Adrenal gland (tissue), 12 donors: Measurements from ENCODE around the gene SLC34A1. TPM values are rescaled to one million over a fixed set of nuclear protein-coding genes. Genes with fewer than 3 reads are reported as not detected.
A peak's percentile ranks its signal among the peaks of the same experiment; 100 is the strongest.

ENCODE experiments used
- DNase-seq, 7 donors: peaks; one replicate each; pipeline ENCODE4 v3.0.0-alpha.2; 2019 to 2020
- H3K27ac ChIP-seq, 5 donors: fragments of 200-600 bp; sonication (generic) in 4 of 5; 1 replicate in 3 of 5; 2 replicates in 2 of 5; pipeline versions ENCODE4 v1.5.1 to v1.8.0; 2016 to 2020; ENCODE audit warnings: mild to moderate bottlenecking in 1 of 5
- H3K27me3 ChIP-seq: fragments of 200-600 bp; 2 replicates; pipeline ENCODE4 v1.8.0; 2021
- H3K36me3 ChIP-seq, 2 donors: fragments of 200-600 bp; replicated peaks in 1 of 2; 1 replicate in 1 of 2; 2 replicates in 1 of 2; pipeline versions ENCODE4 v1.5.1 to v1.8.0; 2018 to 2022
- H3K4me1 ChIP-seq, 2 donors: fragments of 200-600 bp; replicated peaks in 1 of 2; 1 replicate in 1 of 2; 2 replicates in 1 of 2; pipeline versions ENCODE4 v1.5.1 to v1.8.0; 2018 to 2021
- H3K4me3 ChIP-seq, 4 donors: fragments of 200-600 bp; sonication (generic) in 3 of 4; one replicate each; pipeline ENCODE4 v1.5.1; 2016 to 2018
- H3K9me3 ChIP-seq, 3 donors: fragments of 200-600 bp; sonication (generic) in 1 of 3; replicated peaks in 1 of 3; 1 replicate in 2 of 3; 2 replicates in 1 of 3; pipeline versions ENCODE4 v1.5.1 to v1.8.0; 2016 to 2021
- POLR2A ChIP-seq, 2 donors: fragments of 450-650 bp; IDR thresholded peaks; one replicate each; pipeline ENCODE4 v1.6.1; 2017; ENCODE audit warnings: antibody characterized with exemption in 2 of 2, mild to moderate bottlenecking in 2 of 2, moderate library complexity in 1 of 2
- WGBS, 4 donors: extraction: QIAGEN DNeasy Blood & Tissue Kit in 2 of 4; methylation state at CpG; one replicate each; pipeline versions ENCODE4 v1.1.5 to v1.1.7; 2013 to 2017; 5-methylcytosine and 5-hydroxymethylcytosine counted together
- intact Hi-C, 2 donors: fragments of 100-400 bp; cut with DNase I; formaldehyde crosslinking; loops; one replicate each; pipeline versions ENCODE4 v1.14.1 to v1.15.0; 2022 to 2023
- polyA plus RNA-seq, 3 donors: library from polyadenylated mRNA; stranded (reverse); fragments of 200-250 nt in 2 of 3; fragments of 350-450 nt in 1 of 3; fragmentation: Illumina TruSeq in 1 of 3; extraction: RNeasy Lipid Tissue Mini Kit (QIAGEN cat#74804) in 1 of 3; gene quantifications; one replicate each; pipeline ENCODE4 v1.2.3, GENCODE V29; 2013 to 2014
- total RNA-seq, 9 donors: library from RNA; depleted of rRNA in 4 of 9; stranded (reverse); fragments of >200 nt in 4 of 9; fragments of 120-200 nt in 1 of 9; fragmentation: NEBNext Ultra II Directional in 1 of 9; extraction: Animal tissue kit (Norgen Biotek cat#: 25700) in 1 of 9; gene quantifications; one replicate each; pipeline versions ENCODE4 v1.1.0 to v1.2.4, GENCODE V29; 2013 to 2023
- TF ChIP-seq, protein P1 (sequence below), 6 experiments: fragments of 450-650 bp in 4 of 6; fragments of 200-600 bp in 2 of 6; sonication (generic) in 1 of 6; IDR thresholded peaks; 1 replicate in 5 of 6; 2 replicates in 1 of 6; pipeline versions ENCODE4 v1.5.1 to v1.8.0; 2016 to 2021; ENCODE audit warnings: antibody characterized with exemption in 6 of 6, mild to moderate bottlenecking in 2 of 6, moderate library complexity in 1 of 6
- donor health status: healthy with polysubstance abuse.
- donor health status: Bipolar disorder and iron deficiency.
- donor health status: DM: yes; HTN: yes; CAD: no.
- donor health status: DM: no; HTN: no; CAD: no.
- donor health status: DM: no; HTN: no; CAD: no.
- donor health status: DM: yes; HTN: yes; CAD: no.

SLC34A1 gene
- total and polyA plus RNA-seq, 12 donors, result not detected

DNA sequence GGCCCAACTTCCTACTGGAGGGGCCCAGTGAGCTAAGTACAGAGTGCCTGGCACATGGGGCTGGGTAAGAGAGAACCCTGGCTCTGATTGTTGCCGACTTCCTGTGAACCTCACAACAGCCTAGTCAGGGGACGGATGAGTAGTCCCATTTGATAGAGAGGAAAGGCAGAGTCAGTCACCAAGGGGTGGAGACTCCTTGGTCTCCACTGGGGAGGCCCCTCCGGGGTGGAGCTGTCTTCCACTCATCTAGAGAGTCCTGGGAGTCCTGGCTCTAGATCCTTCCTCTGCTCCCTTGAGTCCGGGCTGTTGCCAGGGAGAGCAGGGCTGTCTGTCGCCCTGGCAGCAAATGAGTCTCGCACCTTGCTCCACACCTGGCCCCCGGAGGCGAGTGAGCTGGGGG lies 50.2 kb downstream of the SLC34A1 start:
- no peak for TF ChIP-seq POLR2A (IDR thresholded peaks at IDR 0.05)
- TF ChIP-seq, protein P1, sequence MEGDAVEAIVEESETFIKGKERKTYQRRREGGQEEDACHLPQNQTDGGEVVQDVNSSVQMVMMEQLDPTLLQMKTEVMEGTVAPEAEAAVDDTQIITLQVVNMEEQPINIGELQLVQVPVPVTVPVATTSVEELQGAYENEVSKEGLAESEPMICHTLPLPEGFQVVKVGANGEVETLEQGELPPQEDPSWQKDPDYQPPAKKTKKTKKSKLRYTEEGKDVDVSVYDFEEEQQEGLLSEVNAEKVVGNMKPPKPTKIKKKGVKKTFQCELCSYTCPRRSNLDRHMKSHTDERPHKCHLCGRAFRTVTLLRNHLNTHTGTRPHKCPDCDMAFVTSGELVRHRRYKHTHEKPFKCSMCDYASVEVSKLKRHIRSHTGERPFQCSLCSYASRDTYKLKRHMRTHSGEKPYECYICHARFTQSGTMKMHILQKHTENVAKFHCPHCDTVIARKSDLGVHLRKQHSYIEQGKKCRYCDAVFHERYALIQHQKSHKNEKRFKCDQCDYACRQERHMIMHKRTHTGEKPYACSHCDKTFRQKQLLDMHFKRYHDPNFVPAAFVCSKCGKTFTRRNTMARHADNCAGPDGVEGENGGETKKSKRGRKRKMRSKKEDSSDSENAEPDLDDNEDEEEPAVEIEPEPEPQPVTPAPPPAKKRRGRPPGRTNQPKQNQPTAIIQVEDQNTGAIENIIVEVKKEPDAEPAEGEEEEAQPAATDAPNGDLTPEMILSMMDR (IDR thresholded peaks at IDR 0.05), result no peak
- Histone ChIP-seq H3K9me3 (no peaks in the 10 kb centered on the region), H3K27ac (no peak overlapping the region), H3K4me3 (no peak overlapping the region), H3K4me1 (peaks cover 0 to 9% of the 10 kb centered on the region in 2 donors), H3K36me3 (peaks cover 0 to 45% of the 10 kb centered on the region in 2 donors), H3K27me3 (no peaks in the 10 kb centered on the region)
- peak in 1 of 7 donors; percentile 12 for DNase-seq
- 86 to 90% (median 89%) methylated on average over 4 to 8 of the region's 8 CpGs for WGBS, 4 donors
- intact Hi-C loops, result no loop called here

DNA sequence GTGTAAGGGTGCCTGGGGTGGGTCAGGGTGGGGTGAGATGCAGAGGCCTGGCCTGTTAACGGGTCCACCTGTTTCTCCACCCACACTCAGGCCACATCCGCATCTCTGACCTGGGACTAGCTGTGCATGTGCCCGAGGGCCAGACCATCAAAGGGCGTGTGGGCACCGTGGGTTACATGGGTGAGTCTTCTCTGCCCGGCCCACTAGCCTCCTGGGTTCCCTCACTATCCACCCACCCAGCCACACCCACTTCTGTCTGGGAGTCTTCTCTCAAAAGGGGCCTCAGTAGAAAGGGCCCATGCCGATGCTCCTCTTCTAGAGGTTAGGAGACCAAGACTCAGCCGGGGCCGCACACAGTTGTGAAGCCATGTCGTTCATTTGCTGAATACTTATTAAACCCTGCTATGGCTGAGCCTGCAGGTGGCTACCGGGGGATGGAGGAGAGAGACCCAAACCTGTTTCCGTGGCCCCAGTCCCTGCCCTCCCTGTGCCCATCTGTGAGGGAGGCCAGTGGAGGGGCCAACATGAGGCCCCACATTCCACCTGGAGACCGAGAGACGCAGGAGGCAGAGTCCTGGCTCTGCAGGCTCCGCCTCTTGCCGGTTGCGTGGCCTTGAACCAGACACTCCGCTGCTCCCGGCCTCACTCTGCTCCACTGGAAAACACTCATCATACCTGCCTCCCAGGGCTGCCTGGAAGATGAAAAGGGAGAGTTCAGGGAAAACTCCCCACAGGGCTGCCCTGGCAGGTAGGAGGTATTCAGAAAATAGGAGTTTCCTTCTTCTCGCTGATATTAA lies 50.9 kb downstream of the SLC34A1 start:
- Histone ChIP-seq H3K27ac (peak overlapping the region in 1 of 5 donors; percentile 58), H3K27me3 (no peaks in the 10 kb centered on the region), H3K9me3 (no peaks in the 10 kb centered on the region), H3K4me1 (peaks cover 0 to 9% of the 10 kb centered on the region in 2 donors), H3K4me3 (no peak overlapping the region), H3K36me3 (peaks cover 0 to 45% of the 10 kb centered on the region in 2 donors)
- 70 to 84% (median 79%) methylated on average over 15 to 20 of the region's 20 CpGs for WGBS, 4 donors
- peak; percentile 59 to 85 (median 77) for DNase-seq
- TF ChIP-seq, protein P1 (IDR thresholded peaks at IDR 0.05), result no peak
- TF ChIP-seq POLR2A (IDR thresholded peaks at IDR 0.05), result no peak
- intact Hi-C loops, result no loop called here

DNA sequence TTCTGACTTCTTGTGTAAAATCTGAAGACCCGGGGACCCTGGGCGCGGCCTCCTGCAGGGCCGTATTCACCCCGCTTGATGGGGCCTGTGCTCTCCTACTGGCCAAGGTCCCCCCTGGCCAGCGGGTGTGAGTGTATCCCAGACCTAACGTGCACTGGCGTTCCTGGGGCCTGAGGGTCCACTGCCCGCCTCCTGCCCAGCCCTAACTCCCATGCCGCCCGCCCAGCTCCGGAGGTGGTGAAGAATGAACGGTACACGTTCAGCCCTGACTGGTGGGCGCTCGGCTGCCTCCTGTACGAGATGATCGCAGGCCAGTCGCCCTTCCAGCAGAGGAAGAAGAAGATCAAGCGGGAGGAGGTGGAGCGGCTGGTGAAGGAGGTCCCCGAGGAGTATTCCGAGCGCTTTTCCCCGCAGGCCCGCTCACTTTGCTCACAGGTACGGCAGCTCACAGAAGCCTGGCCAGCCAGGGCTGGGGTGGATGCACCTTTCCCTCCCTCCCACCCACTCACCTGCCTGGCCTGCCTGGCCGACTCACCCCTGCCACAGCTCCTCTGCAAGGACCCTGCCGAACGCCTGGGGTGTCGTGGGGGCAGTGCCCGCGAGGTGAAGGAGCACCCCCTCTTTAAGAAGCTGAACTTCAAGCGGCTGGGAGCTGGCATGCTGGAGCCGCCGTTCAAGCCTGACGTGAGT lies 51.8 kb downstream of the SLC34A1 start:
- no peaks in the 10 kb centered on the region for H3K9me3 ChIP-seq
- no peaks in the 10 kb centered on the region for H3K27me3 ChIP-seq
- H3K36me3 ChIP-seq, result peaks cover 0 to 47% of the 10 kb centered on the region in 2 donors
- 92 to 94% (median 94%) methylated on average over 20 to 37 of the region's 37 CpGs for WGBS, 4 donors
- peaks cover 0 to 4% of the 10 kb centered on the region in 2 donors for H3K4me1 ChIP-seq
- H3K4me3 ChIP-seq, result no peak overlapping the region
- intact Hi-C loops, result no loop called here
- TF ChIP-seq, protein P1 (IDR thresholded peaks at IDR 0.05), result no peak
- TF ChIP-seq POLR2A (IDR thresholded peaks at IDR 0.05), result no peak
- peak in 1 of 7 donors; percentile 19 for DNase-seq
- peak overlapping the region in 1 of 5 donors; percentile 58 for H3K27ac ChIP-seq

- TF ChIP-seq, protein P1 (IDR thresholded peaks at IDR 0.05), result no peak
- no peak for TF ChIP-seq POLR2A (IDR thresholded peaks at IDR 0.05)
These were observed 53.4 kb downstream of the SLC34A1 start for GRCh38 chr5:177437623-177438022.

More at GRCh38 chr5:177437623-177438022, 53.4 kb downstream of the SLC34A1 start:
- no peak for DNase-seq
- 67 to 89% (median 79%) methylated on average over 4 of the region's 4 CpGs for WGBS, 4 donors
- intact Hi-C loops, result no loop called here
- H3K4me1 ChIP-seq, result peaks cover 0 to 4% of the 10 kb centered on the region in 2 donors
- no peaks in the 10 kb centered on the region for H3K9me3 ChIP-seq
- peaks cover 0 to 50% of the 10 kb centered on the region in 2 donors for H3K36me3 ChIP-seq
- no peak overlapping the region for H3K27ac ChIP-seq
- H3K4me3 ChIP-seq, result no peak overlapping the region
- no peaks in the 10 kb centered on the region for H3K27me3 ChIP-seq
